Activated CD4-positive, alpha-beta T cell treated with anti-CD3 and anti-CD28 coated beads for 36 hours (primary cell): ENCODE data around the gene ST8SIA4. TPM values are rescaled to one million over a fixed set of nuclear protein-coding genes. Genes with fewer than 3 reads are reported as not detected.

Experiments used
- ATAC-seq: fragments of 200-7000 bp; cut with Tn5 transposase; one replicate; pipeline ENCODE4 v1.10.0; 2021; ENCODE audit warnings: mild to moderate bottlenecking, moderate library complexity
- CTCF ChIA-PET: fragments of 350-600 bp; sonication (Branson Sonifier 250); formaldehyde crosslinking; loops from one replicate; lab custom pipeline; 2021; ENCODE audit warnings: antibody characterized with exemption; lab: Charles Lee
- POLR2A ChIA-PET: fragments of 350-600 bp; sonication (Branson Sonifier 250); formaldehyde crosslinking; loops from one replicate; lab custom pipeline; 2021; ENCODE audit warnings: antibody characterized with exemption, inconsistent platforms; lab: Charles Lee
- DNase-seq: peaks from one replicate; pipeline ENCODE4 v3.0.0-alpha.2; 2020
- H3K27ac Mint-ChIP-seq: one replicate; pipeline ENCODE4 v1.8.0; 2021; ENCODE audit warnings: mixed read lengths
- H3K27me3 Mint-ChIP-seq: one replicate; pipeline ENCODE4 v1.8.0; 2021; ENCODE audit warnings: mixed read lengths
- H3K36me3 Mint-ChIP-seq: one replicate; pipeline ENCODE4 v1.8.0; 2021; ENCODE audit warnings: low read depth, mixed read lengths
- H3K4me1 Mint-ChIP-seq: one replicate; pipeline ENCODE4 v1.8.0; 2021; ENCODE audit warnings: mixed read lengths
- H3K4me3 Mint-ChIP-seq: one replicate; pipeline ENCODE4 v1.8.0; 2021; ENCODE audit warnings: mild to moderate bottlenecking, moderate library complexity, mixed read lengths
- H3K9me3 Mint-ChIP-seq: one replicate; pipeline ENCODE4 v1.8.0; 2021; ENCODE audit warnings: low read depth, mixed read lengths
- intact Hi-C, 2 experiments: fragments of 100-400 bp; cut with DNase I in 1 of 2; cut with micrococcal nuclease in 1 of 2; formaldehyde crosslinking; loops; one replicate each; pipeline versions ENCODE4 v1.14.2 to v1.15.1; 2022 to 2024; cut with DNase I, micrococcal nuclease
- total RNA-seq, 2 experiments: library from RNA; stranded (reverse); gene quantifications; one replicate each; pipeline ENCODE4 v1.2.3, GENCODE V29; 2021

Gene ST8SIA4
- total RNA-seq, 2 experiments from 2014 or later, result 31.7 to 32.0 TPM

DNA sequence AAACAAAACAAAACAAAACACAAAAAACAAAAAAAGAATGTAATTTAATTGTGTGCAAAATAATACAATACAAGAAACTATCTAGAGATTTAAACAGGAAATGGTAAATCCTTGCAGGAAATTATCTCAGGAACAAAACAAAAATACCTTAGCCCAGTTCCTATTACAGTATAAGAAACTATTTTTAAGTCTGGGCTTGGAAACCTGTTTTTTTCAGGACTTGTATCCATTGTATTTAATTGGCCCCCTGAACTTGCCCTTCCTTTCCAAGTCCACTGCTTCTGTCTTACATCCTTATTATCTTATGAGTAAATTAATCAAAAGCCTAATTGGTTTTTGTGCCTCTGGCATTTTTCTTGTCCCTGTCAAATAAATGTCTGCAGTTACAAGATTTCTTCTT lies 48.5 kb downstream of the ST8SIA4 start:
- no peaks in the 10 kb centered on the region for H3K27me3 Mint-ChIP-seq
- H3K36me3 Mint-ChIP-seq, result peaks cover 42% of the 10 kb centered on the region
- DNase-seq (no peak), ATAC-seq (no peak)
- H3K9me3 Mint-ChIP-seq, result no peaks in the 10 kb centered on the region
- H3K4me1 Mint-ChIP-seq, result peaks cover 53% of the 10 kb centered on the region
- intact Hi-C loops, result no loop called here
- H3K27ac Mint-ChIP-seq, result peak overlapping the region; percentile 95
- ChIA-PET POLR2A (interaction anchor here (1.4 kb wide), 1 partner anchor 47 kb away, joined by 5 read pairs; no protein-coding TSS in a partner anchor), CTCF (no interaction called here)
- no peak overlapping the region for H3K4me3 Mint-ChIP-seq

DNA sequence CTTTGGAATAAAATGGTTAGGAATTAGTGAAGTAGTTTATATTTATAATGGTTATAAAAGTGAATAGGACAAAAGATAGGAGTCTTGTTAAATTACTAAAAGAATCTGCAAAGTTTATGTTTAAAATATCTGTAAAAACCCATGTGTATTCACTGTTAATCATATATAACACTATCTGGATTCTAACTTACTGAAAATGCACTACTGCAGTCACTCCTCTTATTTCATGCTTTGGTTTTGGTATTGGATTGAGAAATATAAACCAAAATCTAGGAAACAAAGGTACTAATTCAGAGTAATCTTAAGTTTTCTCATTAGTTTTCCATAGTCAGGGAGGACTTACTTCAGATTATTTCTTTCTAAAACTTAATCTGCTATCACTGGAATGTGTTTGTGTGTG lies 49.5 kb downstream of the ST8SIA4 start:
- Mint-ChIP-seq H3K9me3 (no peaks in the 10 kb centered on the region), H3K4me1 (peaks cover 47% of the 10 kb centered on the region), H3K27me3 (no peaks in the 10 kb centered on the region), H3K27ac (peak overlapping the region; percentile 95), H3K36me3 (peaks cover 45% of the 10 kb centered on the region), H3K4me3 (peak overlapping the region; percentile 57)
- DNase-seq, result no peak
- CTCF ChIA-PET, result interaction anchor here (4.1 kb wide), 1 partner anchor 12 kb away, joined by 19 read pairs; no protein-coding TSS in a partner anchor
- no peak for ATAC-seq
- POLR2A ChIA-PET, result interaction anchor here (0.9 to 1.0 kb wide), 2 partner anchors 27 to 47 kb away, joined by 3 to 4 read pairs; no protein-coding TSS in a partner anchor
- intact Hi-C loops, result loop anchor here (1.0 to 2.0 kb wide), 4 partner anchors 8 to 73 kb away; no protein-coding TSS in a partner anchor

DNA sequence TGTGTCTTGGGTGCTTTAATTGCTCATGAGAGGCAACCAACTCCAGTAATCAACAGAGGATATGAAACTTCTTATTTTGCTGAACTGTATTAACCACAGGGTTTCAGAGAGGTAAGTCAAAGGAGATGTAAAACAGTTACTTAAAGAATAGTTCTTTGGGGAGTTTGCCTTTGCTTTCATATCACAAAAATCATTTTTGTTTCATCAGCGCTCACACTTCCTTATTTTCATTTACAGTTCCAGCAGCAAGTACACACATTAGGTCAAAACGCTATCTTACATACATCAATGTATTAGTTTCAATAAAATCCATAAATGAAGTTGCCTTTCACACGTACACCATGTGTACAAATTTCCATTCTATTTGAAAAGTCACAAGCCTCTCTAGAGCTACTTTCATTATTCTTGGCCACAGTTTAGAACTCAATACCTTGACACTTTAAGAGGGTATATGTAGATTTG lies 50.1 kb downstream of the ST8SIA4 start:
- ATAC-seq (peak; percentile 88), DNase-seq (no peak)
- POLR2A ChIA-PET, result interaction anchor here (0.6 to 1.0 kb wide), 3 partner anchors 12 to 48 kb away, joined by 3 to 4 read pairs (median 4); no protein-coding TSS in a partner anchor
- Mint-ChIP-seq H3K9me3 (no peaks in the 10 kb centered on the region), H3K4me1 (peaks cover 44% of the 10 kb centered on the region), H3K27ac (peak overlapping the region; percentile 95), H3K4me3 (peak overlapping the region; percentile 57), H3K27me3 (no peaks in the 10 kb centered on the region), H3K36me3 (peaks cover 43% of the 10 kb centered on the region)
- intact Hi-C loops, result loop anchor here (1.0 to 2.0 kb wide), 4 partner anchors 8 to 73 kb away; no protein-coding TSS in a partner anchor
- CTCF ChIA-PET, result interaction anchor here (4.1 kb wide), 1 partner anchor 11 kb away, joined by 19 read pairs; no protein-coding TSS in a partner anchor

DNA sequence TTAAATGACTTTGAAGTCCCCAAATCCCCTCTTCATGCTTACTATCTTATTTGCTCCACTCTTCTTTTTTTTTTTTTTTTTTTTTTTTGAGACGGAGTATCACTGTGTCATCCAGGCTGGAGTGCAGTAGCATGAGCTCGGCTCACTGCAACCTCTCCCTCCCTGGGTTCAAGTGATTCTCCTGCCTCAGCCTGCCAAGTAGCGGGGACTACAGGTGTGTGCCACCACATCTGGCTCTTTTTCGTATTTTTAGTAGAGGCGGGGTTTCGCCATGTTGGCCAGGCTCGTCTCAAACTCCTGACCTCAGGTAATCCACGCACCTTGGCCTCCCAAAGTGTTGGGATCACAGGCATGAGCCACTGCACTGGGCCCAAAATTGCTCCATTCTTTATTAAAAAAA lies 51.0 kb downstream of the ST8SIA4 start:
- Mint-ChIP-seq H3K4me1 (peaks cover 49% of the 10 kb centered on the region), H3K36me3 (peaks cover 46% of the 10 kb centered on the region)

DNA sequence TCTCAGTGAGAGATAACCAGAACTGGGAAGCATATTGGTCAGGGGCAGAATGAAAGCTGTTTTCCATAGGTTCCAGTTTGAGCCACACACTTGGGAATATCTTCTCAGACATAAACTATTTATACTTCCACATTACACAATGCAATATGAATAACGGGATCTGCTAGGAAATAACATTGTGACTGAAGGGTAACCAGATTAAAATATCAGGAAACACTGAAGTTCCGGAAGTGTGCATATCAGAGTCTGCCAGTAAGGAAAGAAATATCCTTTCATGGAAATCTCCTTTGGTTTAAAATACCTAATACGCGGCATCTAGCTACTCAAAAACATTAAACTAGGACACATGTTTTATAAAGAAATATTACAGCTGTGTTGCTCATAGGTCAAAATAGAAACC lies 56.3 kb downstream of the ST8SIA4 start:
- ChIA-PET CTCF (no interaction called here), POLR2A (no interaction called here)
- Mint-ChIP-seq H3K4me3 (no peak overlapping the region), H3K4me1 (peaks cover 42% of the 10 kb centered on the region), H3K9me3 (no peaks in the 10 kb centered on the region), H3K36me3 (peaks cover 40% of the 10 kb centered on the region), H3K27ac (no peak overlapping the region), H3K27me3 (no peaks in the 10 kb centered on the region)
- intact Hi-C loops, result no loop called here
- DNase-seq (no peak), ATAC-seq (no peak)

More for the DNA sequence above, 51.0 kb downstream of the ST8SIA4 start:
- intact Hi-C loops, result loop anchor here in 1 of 2 experiments (2.0 kb wide), 1 partner anchor 49 kb away; no protein-coding TSS in a partner anchor
- no peak overlapping the region for H3K27ac Mint-ChIP-seq
- DNase-seq, result no peak
- ChIA-PET POLR2A (no interaction called here), CTCF (interaction anchor here (1.1 to 4.1 kb wide), 2 partner anchors 10 to 49 kb away, joined by 3 to 19 read pairs; no protein-coding TSS in a partner anchor)
- H3K9me3 Mint-ChIP-seq, result no peaks in the 10 kb centered on the region
- H3K27me3 Mint-ChIP-seq, result no peaks in the 10 kb centered on the region
- ATAC-seq, result no peak
- no peak overlapping the region for H3K4me3 Mint-ChIP-seq

DNA sequence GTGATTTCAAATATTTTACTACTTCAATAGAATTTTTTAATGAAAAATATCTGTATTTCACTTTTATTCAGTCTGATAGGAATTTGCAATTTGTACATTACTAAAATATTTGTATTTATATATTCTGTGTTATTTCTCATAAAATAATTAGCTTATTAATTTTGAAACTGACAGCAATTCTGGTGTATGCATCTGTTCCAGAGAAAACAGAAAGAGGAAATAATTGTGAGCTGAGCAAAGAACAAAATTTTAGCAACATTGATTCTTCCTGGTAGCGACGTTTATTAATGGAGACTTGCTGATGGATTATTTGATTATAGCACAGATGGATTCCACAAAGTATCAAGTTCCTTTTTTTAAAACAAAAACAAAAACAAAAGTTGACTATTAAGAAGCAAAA lies 61.0 kb downstream of the ST8SIA4 start:
- Mint-ChIP-seq H3K27ac (no peak overlapping the region), H3K36me3 (peaks cover 45% of the 10 kb centered on the region), H3K27me3 (no peaks in the 10 kb centered on the region), H3K9me3 (no peaks in the 10 kb centered on the region), H3K4me3 (no peak overlapping the region), H3K4me1 (peaks cover 70% of the 10 kb centered on the region)
- ChIA-PET CTCF (interaction anchor here (0.8 to 4.2 kb wide), 8 partner anchors 10 to 70 kb away, joined by 3 to 19 read pairs (median 3); no protein-coding TSS in a partner anchor), POLR2A (interaction anchor here (0.7 to 1.2 kb wide), 3 partner anchors 13 to 19 kb away, joined by 3 to 5 read pairs (median 3); no protein-coding TSS in a partner anchor)
- no peak for ATAC-seq
- no peak for DNase-seq
- intact Hi-C loops, result no loop called here

DNA sequence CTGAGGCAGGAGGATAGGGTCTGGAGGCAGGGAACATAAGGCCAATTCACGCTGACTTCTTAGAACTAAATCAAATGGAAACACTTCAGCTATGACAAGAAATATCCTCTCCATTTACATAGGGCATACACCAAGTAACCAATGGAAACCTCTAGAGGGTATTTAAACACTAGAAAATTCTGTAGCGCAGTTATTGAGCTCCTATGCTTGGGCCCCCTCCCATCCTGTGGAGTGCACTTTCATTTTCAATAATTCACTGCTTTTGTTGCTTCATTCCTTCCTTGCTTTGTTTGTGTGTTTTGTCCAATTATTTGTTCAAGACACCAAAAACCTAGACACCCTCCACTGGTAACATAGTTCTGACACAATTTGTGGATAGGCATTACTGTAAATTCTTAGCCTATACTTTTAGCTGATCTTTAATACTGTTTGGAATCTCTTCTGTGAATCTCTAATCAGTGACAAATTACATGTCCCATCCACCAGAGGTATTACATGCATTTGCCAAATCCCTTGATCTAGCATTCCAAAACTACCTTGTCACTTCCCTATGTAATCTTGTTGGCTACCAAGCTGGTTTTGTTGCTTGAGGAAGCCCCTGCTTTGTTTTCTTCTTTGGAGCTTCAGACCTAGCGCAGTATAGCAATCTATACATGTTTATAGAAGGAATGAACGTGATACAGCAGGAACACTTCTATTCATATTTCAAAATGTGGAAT lies 61.6 kb downstream of the ST8SIA4 start:
- intact Hi-C loops, result no loop called here
- Mint-ChIP-seq H3K4me1 (peaks cover 70% of the 10 kb centered on the region), H3K36me3 (peaks cover 44% of the 10 kb centered on the region), H3K27ac (peak overlapping the region; percentile 87), H3K9me3 (no peaks in the 10 kb centered on the region), H3K4me3 (peak overlapping the region; percentile 33), H3K27me3 (no peaks in the 10 kb centered on the region)
- POLR2A ChIA-PET, result interaction anchor here (0.7 to 1.2 kb wide), 4 partner anchors 13 to 20 kb away, joined by 3 to 5 read pairs (median 3); no protein-coding TSS in a partner anchor
- peak; percentile 53 for ATAC-seq
- CTCF ChIA-PET, result interaction anchor here (0.6 to 4.2 kb wide), 7 partner anchors 8 to 59 kb away, joined by 3 to 19 read pairs (median 3); no protein-coding TSS in a partner anchor
- DNase-seq, result peak; percentile 30

DNA sequence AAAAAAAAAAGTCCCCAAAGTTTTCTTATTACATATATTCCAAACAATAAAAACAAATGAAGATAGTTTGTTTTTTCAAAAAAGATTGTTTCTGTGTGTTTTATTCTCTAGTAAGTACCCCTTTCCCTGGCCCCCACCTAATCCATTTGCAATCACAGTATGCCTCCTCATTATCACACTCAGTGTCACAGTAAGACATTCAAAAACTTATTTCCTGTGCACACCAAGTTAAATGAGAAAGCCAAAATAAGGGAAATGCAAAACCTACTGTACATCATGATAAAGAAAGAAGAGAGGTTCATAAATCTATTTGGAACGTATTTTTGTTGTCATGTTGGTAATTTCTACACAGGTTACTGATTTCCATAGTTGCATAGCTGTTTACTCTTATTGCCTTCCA lies 62.3 kb downstream of the ST8SIA4 start:
- DNase-seq (no peak), ATAC-seq (peak; percentile 51)
- H3K4me1 Mint-ChIP-seq, result peaks cover 69% of the 10 kb centered on the region
- ChIA-PET CTCF (interaction anchor here (2.1 to 4.2 kb wide), 2 partner anchors 11 to 17 kb away, joined by 6 to 19 read pairs; no protein-coding TSS in a partner anchor), POLR2A (interaction anchor here (1.0 to 1.3 kb wide), 6 partner anchors 12 to 62 kb away, joined by 3 to 8 read pairs (median 4); partner anchors contain the start of gene ST8SIA4)
- H3K36me3 Mint-ChIP-seq, result peaks cover 39% of the 10 kb centered on the region
- peak overlapping the region; percentile 87 for H3K27ac Mint-ChIP-seq
- no peaks in the 10 kb centered on the region for H3K27me3 Mint-ChIP-seq
- H3K4me3 Mint-ChIP-seq, result peak overlapping the region; percentile 33
- intact Hi-C loops, result loop anchor here (1.0 kb wide), 2 partner anchors 21 to 60 kb away; no protein-coding TSS in a partner anchor
- H3K9me3 Mint-ChIP-seq, result no peaks in the 10 kb centered on the region

DNA sequence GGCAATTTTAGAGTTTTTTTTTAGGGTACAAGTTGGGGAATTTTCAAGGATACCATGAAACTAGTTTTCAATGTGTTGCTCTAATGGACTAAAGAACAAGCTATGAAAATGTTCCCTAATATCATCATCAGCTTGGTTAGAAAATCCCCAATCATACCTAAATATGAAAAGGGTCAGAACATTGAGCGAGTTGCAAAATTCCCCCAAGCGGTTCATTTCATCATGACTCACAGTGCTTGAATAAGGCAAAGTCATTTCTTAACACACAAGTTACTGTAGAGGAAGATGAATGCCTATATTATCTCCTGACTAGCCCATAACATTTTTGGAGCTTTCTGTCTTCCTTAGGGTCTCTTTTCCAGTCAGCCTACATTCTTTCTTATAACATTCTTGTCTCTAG lies 62.7 kb downstream of the ST8SIA4 start:
- H3K27ac Mint-ChIP-seq, result peak overlapping the region; percentile 87
- ChIA-PET POLR2A (interaction anchor here (1.0 to 1.3 kb wide), 5 partner anchors 12 to 63 kb away, joined by 3 to 8 read pairs (median 4); partner anchors contain the start of gene ST8SIA4), CTCF (interaction anchor here (2.0 to 4.2 kb wide), 2 partner anchors 11 to 19 kb away, joined by 5 to 19 read pairs; no protein-coding TSS in a partner anchor)
- H3K4me1 Mint-ChIP-seq, result peaks cover 71% of the 10 kb centered on the region
- no peaks in the 10 kb centered on the region for H3K9me3 Mint-ChIP-seq
- H3K27me3 Mint-ChIP-seq, result no peaks in the 10 kb centered on the region
- intact Hi-C loops, result loop anchor here (1.0 kb wide), 2 partner anchors 21 to 60 kb away; no protein-coding TSS in a partner anchor
- DNase-seq (peak; percentile 55), ATAC-seq (peak; percentile 84)
- peaks cover 42% of the 10 kb centered on the region for H3K36me3 Mint-ChIP-seq
- H3K4me3 Mint-ChIP-seq, result peak overlapping the region; percentile 33

DNA sequence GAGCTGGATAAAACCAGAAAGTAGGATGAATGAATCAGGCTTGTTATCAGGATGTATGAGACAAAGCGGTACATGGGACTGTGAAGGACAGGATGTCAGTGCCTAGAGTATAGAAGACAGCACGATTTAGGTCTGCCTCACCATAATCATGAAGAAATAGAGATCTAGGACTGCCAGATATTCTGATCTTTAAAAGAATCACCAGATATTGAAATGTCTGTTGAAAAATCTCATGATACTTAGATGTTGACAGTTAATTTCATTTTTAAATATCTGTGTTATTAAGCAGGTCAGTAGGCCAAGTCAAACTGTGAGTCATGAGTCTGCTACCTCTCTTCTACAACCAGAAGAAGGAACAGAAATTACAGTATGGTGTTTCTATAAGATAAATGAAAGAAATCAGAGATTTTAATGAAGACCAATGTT lies 65.0 kb downstream of the ST8SIA4 start:
- DNase-seq (no peak), ATAC-seq (peak; percentile 35)
- H3K27ac Mint-ChIP-seq, result peak overlapping the region; percentile 66
- no peaks in the 10 kb centered on the region for H3K27me3 Mint-ChIP-seq
- H3K36me3 Mint-ChIP-seq, result peaks cover 34% of the 10 kb centered on the region
- H3K4me3 Mint-ChIP-seq, result no peak overlapping the region
- ChIA-PET POLR2A (interaction anchor here (1.1 to 1.8 kb wide), 2 partner anchors 10 to 65 kb away, joined by 3 to 9 read pairs; partner anchors contain the start of gene ST8SIA4), CTCF (interaction anchor here (0.6 kb wide), 1 partner anchor 215 kb away, joined by 3 read pairs; no protein-coding TSS in a partner anchor)
- peaks cover 63% of the 10 kb centered on the region for H3K4me1 Mint-ChIP-seq
- H3K9me3 Mint-ChIP-seq, result no peaks in the 10 kb centered on the region
- intact Hi-C loops, result loop anchor here in 1 of 2 experiments (1.0 kb wide), 1 partner anchor 10 kb away; no protein-coding TSS in a partner anchor

DNA sequence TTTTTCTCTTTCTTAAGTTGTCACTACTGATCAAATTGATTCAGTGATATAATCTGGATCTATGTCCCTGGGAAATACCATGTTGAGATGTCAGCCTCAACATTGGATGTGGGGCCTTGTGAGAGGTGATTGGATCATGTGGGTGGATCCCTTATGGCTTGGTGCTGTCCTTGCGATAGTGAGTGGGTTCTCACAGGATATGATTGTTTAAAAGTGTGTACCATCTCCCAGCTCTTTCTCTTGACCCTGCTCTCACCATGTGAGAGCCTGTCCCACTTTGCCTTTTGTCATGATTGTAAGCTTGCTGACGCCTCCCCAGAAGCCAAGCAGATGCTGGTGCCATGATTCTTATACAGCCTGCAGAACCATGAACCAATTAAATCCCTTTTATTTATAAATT lies 68.6 kb downstream of the ST8SIA4 start:
- POLR2A ChIA-PET, result no interaction called here
- Mint-ChIP-seq H3K4me1 (peaks cover 47% of the 10 kb centered on the region), H3K27ac (no peak overlapping the region), H3K9me3 (no peaks in the 10 kb centered on the region), H3K27me3 (no peaks in the 10 kb centered on the region), H3K4me3 (no peak overlapping the region), H3K36me3 (peaks cover 29% of the 10 kb centered on the region)
- intact Hi-C loops, result no loop called here
- DNase-seq (no peak), ATAC-seq (no peak)
- CTCF ChIA-PET, result no interaction called here
